Measurements from ENCODE around the gene TOPORS.

Gene TOPORS

DNA sequence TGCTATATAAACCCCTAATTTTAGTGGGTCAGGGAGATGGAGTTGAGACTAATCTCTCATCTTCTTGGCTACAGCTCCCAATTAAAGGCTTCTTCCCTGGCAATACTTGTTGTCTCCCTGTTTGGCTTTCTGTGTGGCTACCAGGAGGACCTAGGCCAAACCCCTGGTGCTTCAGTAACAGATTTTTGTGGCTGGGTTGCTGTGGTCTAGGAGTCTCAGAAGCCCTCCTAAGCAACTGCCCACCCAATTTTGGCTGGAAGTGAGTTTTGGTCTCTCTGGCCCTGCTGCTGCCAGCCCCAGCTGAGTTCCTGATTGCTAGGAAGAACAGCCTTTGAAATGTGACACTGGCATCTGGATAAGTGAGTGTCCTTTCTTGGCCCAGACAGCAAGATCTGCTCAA, 36.1 kb downstream of the TOPORS start:
- Histone ChIP-seq H3K79me2 (ENCODE audit: insufficient read depth, low read length) (no peaks in the 10 kb centered on the region), H3K27me3 (ENCODE audit: insufficient read depth, low read length) (no peaks in the 10 kb centered on the region), H3K27ac (ENCODE audit: low read depth, low read length, poor library complexity, severe bottlenecking) (no peak overlapping the region), H2AFZ (ENCODE audit: low read length) (no peak overlapping the region), H3K4me3 (ENCODE audit: low read depth, low read length, poor library complexity, severe bottlenecking) (no peak overlapping the region), H3K9me2 (ENCODE audit: low read depth, low read length) (no peaks in the 10 kb centered on the region), H3K4me1 (ENCODE audit: insufficient read depth, low read length, severe bottlenecking) (no peaks in the 10 kb centered on the region), H3F3A (ENCODE audit: insufficient read depth, low read length) (no peaks in the 10 kb centered on the region), H3K36me3 (ENCODE audit: insufficient read depth, low read length) (no peaks in the 10 kb centered on the region), H4K20me1 (ENCODE audit: insufficient read depth, low read length) (no peaks in the 10 kb centered on the region), H3K9ac (ENCODE audit: low read length) (no peak overlapping the region), H3K4me2 (ENCODE audit: low read length) (no peak overlapping the region), H3K9me3 (ENCODE audit: low read length) (peaks cover 23% of the 10 kb centered on the region)
- TF ChIP-seq EZH2 (IDR thresholded peaks at IDR 0.05; ENCODE audit: borderline replicate concordance, low read length): no peak
- TF ChIP-seq, protein P1, sequence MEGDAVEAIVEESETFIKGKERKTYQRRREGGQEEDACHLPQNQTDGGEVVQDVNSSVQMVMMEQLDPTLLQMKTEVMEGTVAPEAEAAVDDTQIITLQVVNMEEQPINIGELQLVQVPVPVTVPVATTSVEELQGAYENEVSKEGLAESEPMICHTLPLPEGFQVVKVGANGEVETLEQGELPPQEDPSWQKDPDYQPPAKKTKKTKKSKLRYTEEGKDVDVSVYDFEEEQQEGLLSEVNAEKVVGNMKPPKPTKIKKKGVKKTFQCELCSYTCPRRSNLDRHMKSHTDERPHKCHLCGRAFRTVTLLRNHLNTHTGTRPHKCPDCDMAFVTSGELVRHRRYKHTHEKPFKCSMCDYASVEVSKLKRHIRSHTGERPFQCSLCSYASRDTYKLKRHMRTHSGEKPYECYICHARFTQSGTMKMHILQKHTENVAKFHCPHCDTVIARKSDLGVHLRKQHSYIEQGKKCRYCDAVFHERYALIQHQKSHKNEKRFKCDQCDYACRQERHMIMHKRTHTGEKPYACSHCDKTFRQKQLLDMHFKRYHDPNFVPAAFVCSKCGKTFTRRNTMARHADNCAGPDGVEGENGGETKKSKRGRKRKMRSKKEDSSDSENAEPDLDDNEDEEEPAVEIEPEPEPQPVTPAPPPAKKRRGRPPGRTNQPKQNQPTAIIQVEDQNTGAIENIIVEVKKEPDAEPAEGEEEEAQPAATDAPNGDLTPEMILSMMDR (IDR thresholded peaks at IDR 0.05; ENCODE audit: low read length): no peak

DNA sequence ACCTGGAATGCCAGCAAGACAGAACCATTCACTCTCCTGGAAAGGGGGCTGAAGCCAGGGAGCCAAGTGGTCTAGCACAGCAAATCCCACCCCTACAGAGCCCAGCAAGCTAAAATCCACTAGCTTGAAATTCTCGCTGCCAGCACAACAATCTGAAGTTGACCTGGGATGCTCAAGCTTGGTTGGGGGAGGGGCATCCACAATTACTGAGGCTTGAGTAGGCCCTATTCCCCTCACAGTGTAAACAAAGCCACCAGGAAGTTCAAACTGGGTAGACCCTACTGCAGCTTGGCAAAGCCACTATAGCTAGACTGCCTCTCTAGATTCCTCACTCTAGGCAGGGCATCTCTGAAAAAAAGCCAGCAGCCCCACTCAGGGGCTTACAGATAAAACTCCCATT, 43.7 kb downstream of the TOPORS start:
- Histone ChIP-seq H3K9me3 (ENCODE audit: low read length) (no peaks in the 10 kb centered on the region), H2AFZ (ENCODE audit: low read length) (no peak overlapping the region), H3K79me2 (ENCODE audit: insufficient read depth, low read length) (no peaks in the 10 kb centered on the region), H3K27ac (ENCODE audit: low read depth, low read length, poor library complexity, severe bottlenecking) (no peak overlapping the region), H3K4me2 (ENCODE audit: low read length) (no peak overlapping the region), H3K9ac (ENCODE audit: low read length) (no peak overlapping the region), H3F3A (ENCODE audit: insufficient read depth, low read length) (no peaks in the 10 kb centered on the region), H3K9me2 (ENCODE audit: low read depth, low read length) (no peaks in the 10 kb centered on the region), H3K27me3 (ENCODE audit: insufficient read depth, low read length) (no peaks in the 10 kb centered on the region), H3K36me3 (ENCODE audit: insufficient read depth, low read length) (no peaks in the 10 kb centered on the region), H3K4me3 (ENCODE audit: low read depth, low read length, poor library complexity, severe bottlenecking) (no peak overlapping the region), H3K4me1 (ENCODE audit: insufficient read depth, low read length, severe bottlenecking) (no peaks in the 10 kb centered on the region), H4K20me1 (ENCODE audit: insufficient read depth, low read length) (no peaks in the 10 kb centered on the region)
- TF ChIP-seq, protein P1 (IDR thresholded peaks at IDR 0.05; ENCODE audit: low read length): no peak
- TF ChIP-seq EZH2 (IDR thresholded peaks at IDR 0.05; ENCODE audit: borderline replicate concordance, low read length): no peak

DNA sequence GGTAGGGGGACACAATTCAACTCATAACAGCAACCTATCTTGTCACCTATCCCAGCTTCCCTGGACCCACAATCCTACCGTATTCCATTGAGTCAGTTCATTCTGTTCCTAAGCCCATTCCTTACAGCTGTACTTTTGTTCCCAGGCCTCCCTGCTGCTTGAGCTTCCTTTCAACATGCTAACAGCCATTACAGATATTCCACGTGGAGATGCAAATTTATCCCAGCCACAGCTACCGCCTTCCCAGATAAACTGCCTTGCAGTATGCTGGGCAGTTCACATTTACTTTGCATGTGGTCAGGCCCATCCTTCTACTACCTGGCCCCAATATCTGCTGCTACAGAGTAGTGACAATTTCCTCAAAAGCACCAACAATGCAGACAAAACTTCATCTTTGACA, 49.4 kb downstream of the TOPORS start:
- no peaks in the 10 kb centered on the region for H3K36me3 ChIP-seq (ENCODE audit: insufficient read depth, low read length)
- no peaks in the 10 kb centered on the region for H4K20me1 ChIP-seq (ENCODE audit: insufficient read depth, low read length)
- no peaks in the 10 kb centered on the region for H3K79me2 ChIP-seq (ENCODE audit: insufficient read depth, low read length)
- H3K4me2 ChIP-seq (ENCODE audit: low read length): no peak overlapping the region
- H2AFZ ChIP-seq (ENCODE audit: low read length): no peak overlapping the region
- no peaks in the 10 kb centered on the region for H3K9me3 ChIP-seq (ENCODE audit: low read length)
- no peaks in the 10 kb centered on the region for H3F3A ChIP-seq (ENCODE audit: insufficient read depth, low read length)
- no peaks in the 10 kb centered on the region for H3K9me2 ChIP-seq (ENCODE audit: low read depth, low read length)
- no peaks in the 10 kb centered on the region for H3K27me3 ChIP-seq (ENCODE audit: insufficient read depth, low read length)
- no peak overlapping the region for H3K4me3 ChIP-seq (ENCODE audit: low read depth, low read length, poor library complexity, severe bottlenecking)
- TF ChIP-seq, protein P1 (IDR thresholded peaks at IDR 0.05; ENCODE audit: low read length): no peak
- TF ChIP-seq EZH2 (IDR thresholded peaks at IDR 0.05; ENCODE audit: borderline replicate concordance, low read length): no peak
- H3K4me1 ChIP-seq (ENCODE audit: insufficient read depth, low read length, severe bottlenecking): no peaks in the 10 kb centered on the region
- no peak overlapping the region for H3K27ac ChIP-seq (ENCODE audit: low read depth, low read length, poor library complexity, severe bottlenecking)
- no peak overlapping the region for H3K9ac ChIP-seq (ENCODE audit: low read length)
